Gastrocnemius medialis (tissue), 4 donors: ENCODE measurements around the gene REXO5. TPM values are rescaled to one million over a fixed set of nuclear protein-coding genes. Genes with fewer than 3 reads are reported as not detected.

Source experiments
- ATAC-seq, 2 donors: fragments of 150-250 bp; one replicate each; pipeline ENCODE4 v1.9.1; 2016
- DNase-seq, 2 donors: peaks; one replicate each; pipeline ENCODE4 v3.0.0-alpha.2; 2019
- H3K27ac ChIP-seq, 4 donors: fragments of 200-600 bp; sonication (generic); 1 replicate in 1 of 4; 2 replicates in 3 of 4; pipeline ENCODE4 v1.5.1; 2016 to 2018; ENCODE audit warnings: mild to moderate bottlenecking in 2 of 4, moderate library complexity in 1 of 4
- H3K27me3 ChIP-seq, 3 donors: fragments of 200-600 bp; sonication (generic) in 2 of 3; 1 replicate in 1 of 3; 2 replicates in 2 of 3; pipeline versions ENCODE4 v1.5.1 to v1.6.0; 2016 to 2019; ENCODE audit warnings: mild to moderate bottlenecking in 1 of 3, moderate library complexity in 1 of 3
- H3K36me3 ChIP-seq, 2 donors: fragments of 200-600 bp; sonication (generic) in 1 of 2; one replicate each; pipeline ENCODE4 v1.5.1; 2017 to 2018
- H3K4me1 ChIP-seq, 2 donors: fragments of 200-600 bp; sonication (generic) in 1 of 2; one replicate each; pipeline ENCODE4 v1.5.1; 2016 to 2017; ENCODE audit warnings: mild to moderate bottlenecking in 2 of 2
- H3K4me3 ChIP-seq, 4 donors: fragments of 200-600 bp; sonication (generic) in 3 of 4; 1 replicate in 1 of 4; 2 replicates in 3 of 4; pipeline ENCODE4 v1.5.1; 2016 to 2019; ENCODE audit warnings: mild to moderate bottlenecking in 2 of 4
- H3K9me3 ChIP-seq, 3 donors: fragments of 200-600 bp; sonication (generic) in 2 of 3; 1 replicate in 1 of 3; 2 replicates in 2 of 3; pipeline ENCODE4 v1.5.1; 2016 to 2019
- CTCF ChIP-seq, 5 experiments: fragments of 450-650 bp in 3 of 5; fragments of 200-600 bp in 2 of 5; sonication (generic) in 2 of 5; IDR thresholded peaks in 4 of 5; conservative IDR thresholded peaks in 1 of 5; 1 replicate in 4 of 5; 2 replicates in 1 of 5; pipeline ENCODE4 v1.5.1; 2016 to 2019; ENCODE audit warnings: antibody characterized with exemption in 5 of 5, mild to moderate bottlenecking in 3 of 5, moderate library complexity in 3 of 5
- POLR2A ChIP-seq, 2 donors: fragments of 450-650 bp; IDR thresholded peaks; one replicate each; pipeline ENCODE4 v1.6.1; 2017; ENCODE audit warnings: antibody characterized with exemption in 2 of 2, mild to moderate bottlenecking in 2 of 2, moderate library complexity in 2 of 2
- in situ Hi-C, 4 donors: fragments of 200-750 bp; cut with MboI; loops; one replicate each; pipeline versions ENCODE4 v1.15.0 to v1.8.0; 2017; ENCODE audit warnings: low sequenced_read_pairs in 4 of 4
- intact Hi-C: fragments of 100-400 bp; cut with DNase I; formaldehyde crosslinking; loops from one replicate; pipeline ENCODE4 v1.15.1; 2023; ENCODE audit warnings: low total_unique reads
- total RNA-seq, 4 donors: library from RNA; depleted of rRNA; stranded (reverse); fragments of >200 nt; gene quantifications; one replicate each; pipeline versions ENCODE4 v1.1.0 to v1.2.3, GENCODE V29; 2016

REXO5 gene
- total RNA-seq, 4 donors from 2014 or later: 0.52 to 3.1 (median 1.6) TPM

DNA sequence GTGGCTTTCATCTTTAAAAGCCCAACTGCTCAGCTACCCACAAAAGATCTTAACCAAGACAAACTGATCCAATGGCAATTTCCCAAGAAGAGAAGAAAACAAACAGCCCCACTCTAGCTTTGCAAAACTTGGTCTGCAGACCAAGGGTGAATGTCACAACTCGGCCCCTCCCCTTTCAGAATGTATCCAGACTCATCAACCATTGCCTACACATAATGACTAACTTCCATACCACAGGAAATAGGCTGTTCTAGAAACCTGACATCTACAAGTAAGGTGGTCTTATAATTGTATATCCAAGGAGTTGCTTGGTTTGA lies 77.9 kb downstream of the REXO5 start:
- intact Hi-C loops (no loop called here), in situ Hi-C loops (no loop called here)
- DNase-seq (no peak), ATAC-seq (no peak)
- Histone ChIP-seq H3K9me3 (no peaks in the 10 kb centered on the region), H3K4me3 (no peak overlapping the region), H3K36me3 (no peaks in the 10 kb centered on the region), H3K27me3 (no peaks in the 10 kb centered on the region), H3K27ac (no peak overlapping the region), H3K4me1 (peaks cover 21 to 32% of the 10 kb centered on the region in 2 donors)
- TF ChIP-seq CTCF (IDR thresholded peaks at IDR 0.05 in 4 of 5, conservative IDR thresholded peaks at IDR 0.05 in 1 of 5): no peak
- TF ChIP-seq POLR2A (IDR thresholded peaks at IDR 0.05): no peak

- no peak overlapping the region for H3K4me3 ChIP-seq
- ATAC-seq: no peak
- in situ Hi-C loops (no loop called here), intact Hi-C loops (no loop called here)
- H3K27me3 ChIP-seq: no peaks in the 10 kb centered on the region
- no peaks in the 10 kb centered on the region for H3K36me3 ChIP-seq
- peaks cover 30 to 37% of the 10 kb centered on the region in 2 donors for H3K4me1 ChIP-seq
- TF ChIP-seq CTCF (IDR thresholded peaks at IDR 0.05 in 4 of 5, conservative IDR thresholded peaks at IDR 0.05 in 1 of 5) (no peak), POLR2A (IDR thresholded peaks at IDR 0.05) (no peak)
- no peaks in the 10 kb centered on the region for H3K9me3 ChIP-seq
- no peak overlapping the region for H3K27ac ChIP-seq
- DNase-seq: no peak
Observed at GRCh38 chr16:20886320-20886719, 80.0 kb downstream of the REXO5 start.

GRCh38 chr16:20887207-20887606 lies 80.9 kb downstream of the REXO5 start:
- H3K36me3 ChIP-seq: no peaks in the 10 kb centered on the region
- no peak for DNase-seq
- intact Hi-C loops: no loop called here
- no peak for TF ChIP-seq CTCF (IDR thresholded peaks at IDR 0.05 in 4 of 5, conservative IDR thresholded peaks at IDR 0.05 in 1 of 5)
- no peak for TF ChIP-seq POLR2A (IDR thresholded peaks at IDR 0.05)
- H3K9me3 ChIP-seq: no peaks in the 10 kb centered on the region
- no peak for ATAC-seq
- H3K27ac ChIP-seq: no peak overlapping the region
- no peaks in the 10 kb centered on the region for H3K27me3 ChIP-seq
- peaks cover 30 to 37% of the 10 kb centered on the region in 2 donors for H3K4me1 ChIP-seq
- no peak overlapping the region for H3K4me3 ChIP-seq
- in situ Hi-C loops: no loop called here

GRCh38 chr16:20889625-20890275 lies 83.4 kb downstream of the REXO5 start:
- H3K4me3 ChIP-seq: no peak overlapping the region
- H3K4me1 ChIP-seq: peaks cover 20 to 28% of the 10 kb centered on the region in 2 donors
- intact Hi-C loops (no loop called here), in situ Hi-C loops (no loop called here)
- no peak for DNase-seq
- no peaks in the 10 kb centered on the region for H3K27me3 ChIP-seq
- H3K36me3 ChIP-seq: no peaks in the 10 kb centered on the region
- H3K9me3 ChIP-seq: no peaks in the 10 kb centered on the region
- H3K27ac ChIP-seq: peak overlapping the region in 1 of 4 donors; percentile 47
- no peak for ATAC-seq
- no peak for TF ChIP-seq CTCF (IDR thresholded peaks at IDR 0.05 in 4 of 5, conservative IDR thresholded peaks at IDR 0.05 in 1 of 5)

DNA sequence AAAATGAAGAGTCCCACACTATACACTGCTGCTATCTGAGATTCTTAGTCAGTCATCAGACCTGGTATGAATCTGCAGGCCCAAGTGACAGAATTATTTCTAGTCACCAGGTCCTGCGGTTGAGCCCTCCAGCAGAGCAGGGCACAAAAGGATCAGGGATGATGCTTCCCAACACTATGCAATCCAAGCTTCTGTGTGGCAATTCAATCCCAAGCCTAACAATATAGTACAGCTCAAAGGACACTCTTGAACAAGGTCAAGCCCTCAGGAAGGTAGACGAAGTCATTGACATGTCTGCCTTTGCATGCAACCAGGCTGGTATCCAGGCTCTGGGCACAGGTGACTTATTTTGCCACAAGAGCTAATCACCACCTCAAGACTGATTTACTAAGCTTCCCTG lies 88.1 kb downstream of the REXO5 start:
- peak in 1 of 2 donors; percentile 77 for ATAC-seq

More for the DNA sequence above, 88.1 kb downstream of the REXO5 start:
- Histone ChIP-seq H3K9me3 (no peaks in the 10 kb centered on the region), H3K27ac (peak overlapping the region in 2 of 4 donors; percentile 49 to 61), H3K4me3 (no peak overlapping the region), H3K4me1 (peaks cover 24 to 45% of the 10 kb centered on the region in 2 donors), H3K36me3 (peaks cover 0 to 6% of the 10 kb centered on the region in 2 donors), H3K27me3 (no peaks in the 10 kb centered on the region)
- TF ChIP-seq CTCF (IDR thresholded peaks at IDR 0.05 in 4 of 5, conservative IDR thresholded peaks at IDR 0.05 in 1 of 5): no peak
- peak in 1 of 2 donors; percentile 39 for DNase-seq
- in situ Hi-C loops: no loop called here
- intact Hi-C loops: no loop called here
